ENCODE results near the gene MAPK10. TPM values are rescaled to one million over a fixed set of nuclear protein-coding genes. Genes with fewer than 3 reads are reported as not detected.

The MAPK10 gene
- total and polyA plus RNA-seq, 2 donors (not counting 1 experiment from before 2014, with no cell fraction given): 3.8 to 20.0 TPM

GRCh38 chr4:86060341-86060740, 299.5 kb downstream of the MAPK10 start:
- no peaks in the 10 kb centered on the region for H3K79me2 ChIP-seq (ENCODE audit: control insufficient read depth, insufficient read depth, low read length)
- H3K4me1 ChIP-seq (ENCODE audit: control insufficient read depth, extremely low read depth, insufficient read depth, low read length): no peaks in the 10 kb centered on the region
- H3K9ac ChIP-seq (ENCODE audit: insufficient read depth, low read length): no peak overlapping the region
- H3K27ac ChIP-seq (ENCODE audit: insufficient read depth, low read length): no peak overlapping the region
- TF ChIP-seq EZH2 (IDR thresholded peaks at IDR 0.05; ENCODE audit: low read length, missing control alignments) (no peak), CTCF (conservative IDR thresholded peaks at IDR 0.05 in 1 of 2, IDR thresholded peaks at IDR 0.05 in 1 of 2; ENCODE audit: low read depth in 1 of 2, low read length in 2 of 2) (no peak)
- no peak for DNase-seq (ENCODE audit: low read depth in 2 of 2)
- no peaks in the 10 kb centered on the region for H3K36me3 ChIP-seq (ENCODE audit: control insufficient read depth, insufficient read depth, low read length)
- H4K20me1 ChIP-seq (ENCODE audit: control insufficient read depth, extremely low read depth, insufficient read depth, low read length): no peaks in the 10 kb centered on the region
- no peaks in the 10 kb centered on the region for H3K9me3 ChIP-seq (ENCODE audit: control insufficient read depth, insufficient read depth, low read depth, low read length)
- no peak overlapping the region for H3K4me2 ChIP-seq (ENCODE audit: extremely low read depth, insufficient read depth, low read length)
- no peak overlapping the region for H2AFZ ChIP-seq (ENCODE audit: low read length)
- no peak overlapping the region for H3K4me3 ChIP-seq (replicated peaks in 1 of 4; ENCODE audit: control extremely low read depth in 1 of 4, insufficient read depth in 1 of 4, low read depth in 3 of 4, low read length in 4 of 4)
- no peaks in the 10 kb centered on the region for H3K27me3 ChIP-seq (ENCODE audit: control insufficient read depth, insufficient read depth, low read length)

GRCh38 chr4:86058621-86059020, 301.2 kb downstream of the MAPK10 start:
- H3K9ac ChIP-seq (ENCODE audit: insufficient read depth, low read length): no peak overlapping the region
- TF ChIP-seq CTCF (conservative IDR thresholded peaks at IDR 0.05 in 1 of 2, IDR thresholded peaks at IDR 0.05 in 1 of 2; ENCODE audit: low read depth in 1 of 2, low read length in 2 of 2) (no peak), EZH2 (IDR thresholded peaks at IDR 0.05; ENCODE audit: low read length, missing control alignments) (no peak)
- H3K79me2 ChIP-seq (ENCODE audit: control insufficient read depth, insufficient read depth, low read length): no peaks in the 10 kb centered on the region
- no peaks in the 10 kb centered on the region for H3K9me3 ChIP-seq (ENCODE audit: control insufficient read depth, insufficient read depth, low read depth, low read length)
- H3K27me3 ChIP-seq (ENCODE audit: control insufficient read depth, insufficient read depth, low read length): no peaks in the 10 kb centered on the region
- H3K36me3 ChIP-seq (ENCODE audit: control insufficient read depth, insufficient read depth, low read length): no peaks in the 10 kb centered on the region
- no peak overlapping the region for H3K27ac ChIP-seq (ENCODE audit: insufficient read depth, low read length)
- no peak overlapping the region for H3K4me3 ChIP-seq (replicated peaks in 1 of 4; ENCODE audit: control extremely low read depth in 1 of 4, insufficient read depth in 1 of 4, low read depth in 3 of 4, low read length in 4 of 4)
- DNase-seq (ENCODE audit: low read depth in 2 of 2): no peak
- no peak overlapping the region for H3K4me2 ChIP-seq (ENCODE audit: extremely low read depth, insufficient read depth, low read length)
- no peaks in the 10 kb centered on the region for H4K20me1 ChIP-seq (ENCODE audit: control insufficient read depth, extremely low read depth, insufficient read depth, low read length)
- no peak overlapping the region for H2AFZ ChIP-seq (ENCODE audit: low read length)
- no peaks in the 10 kb centered on the region for H3K4me1 ChIP-seq (ENCODE audit: control insufficient read depth, extremely low read depth, insufficient read depth, low read length)

- Histone ChIP-seq H3K4me2 (ENCODE audit: extremely low read depth, insufficient read depth, low read length) (no peak overlapping the region), H3K36me3 (ENCODE audit: control insufficient read depth, insufficient read depth, low read length) (no peaks in the 10 kb centered on the region), H3K4me1 (ENCODE audit: control insufficient read depth, extremely low read depth, insufficient read depth, low read length) (no peaks in the 10 kb centered on the region), H3K27me3 (ENCODE audit: control insufficient read depth, insufficient read depth, low read length) (no peaks in the 10 kb centered on the region), H3K79me2 (ENCODE audit: control insufficient read depth, insufficient read depth, low read length) (no peaks in the 10 kb centered on the region), H3K9me3 (ENCODE audit: control insufficient read depth, insufficient read depth, low read depth, low read length) (no peaks in the 10 kb centered on the region), H3K4me3 (replicated peaks in 1 of 4; ENCODE audit: control extremely low read depth in 1 of 4, insufficient read depth in 1 of 4, low read depth in 3 of 4, low read length in 4 of 4) (no peak overlapping the region), H4K20me1 (ENCODE audit: control insufficient read depth, extremely low read depth, insufficient read depth, low read length) (no peaks in the 10 kb centered on the region), H2AFZ (ENCODE audit: low read length) (no peak overlapping the region), H3K27ac (ENCODE audit: insufficient read depth, low read length) (no peak overlapping the region), H3K9ac (ENCODE audit: insufficient read depth, low read length) (no peak overlapping the region)
- TF ChIP-seq CTCF (conservative IDR thresholded peaks at IDR 0.05 in 1 of 2, IDR thresholded peaks at IDR 0.05 in 1 of 2; ENCODE audit: low read depth in 1 of 2, low read length in 2 of 2) (no peak), EZH2 (IDR thresholded peaks at IDR 0.05; ENCODE audit: low read length, missing control alignments) (no peak)
- DNase-seq (ENCODE audit: low read depth in 2 of 2): peak in 1 of 2 donors; percentile 45
Observed at GRCh38 chr4:86055898-86056297, 304.0 kb downstream of the MAPK10 start.

Measured in fibroblast of lung (primary cell).